H1 (cell line): ENCODE measurements around the gene COL4A1. TPM values are rescaled to one million over a fixed set of nuclear protein-coding genes. Genes with fewer than 3 reads are reported as not detected.

Source experiments
- KDM4A ChIP-seq: IDR thresholded peaks from one replicate; pipeline ENCODE4 v1.7.1; 2012; ENCODE audit warnings: low read depth, mild to moderate bottlenecking, moderate library complexity, low read length, inconsistent platforms; ENCODE audit not compliant: severe bottlenecking
- SIX5 ChIP-seq: IDR thresholded peaks from 2 replicates; pipeline ENCODE4 v1.6.1; 2011; ENCODE audit warnings: mild to moderate bottlenecking, low read depth, low read length
- polyA plus RNA-seq, 7 experiments: library from polyadenylated mRNA; depleted of rRNA in 3 of 7; stranded (reverse) in 5 of 7; unstranded in 2 of 7; fragments of >200 nt in 5 of 7; fragments of 200-250 nt in 2 of 7; gene quantifications; 1 replicate in 5 of 7; 2 replicates in 1 of 7; 4 replicates in 1 of 7; pipeline versions ENCODE4 v1.2.1 to v1.2.3, GENCODE V29; 2011 to 2013; ENCODE audit warnings: missing spikeins in 2 of 7, mixed read lengths in 2 of 7
- total RNA-seq: library from RNA; stranded (reverse); fragmentation: NEBNext Ultra II Directional; extraction: Animal tissue kit (Norgen Biotek cat#: 25700); gene quantifications from 2 replicates; pipeline ENCODE4 v1.2.1, GENCODE V29; 2021

Gene COL4A1
- total and polyA plus RNA-seq, 2 of the 8 experiments (the other 6 are each of a cell fraction or from before 2014, with no cell fraction given) = 30.7 to 82.0 TPM

GRCh38 chr13:110301606-110302553, 5.1 kb downstream of the COL4A1 start (continued):
- TF ChIP-seq SIX5 = no peak
- TF ChIP-seq KDM4A = no peak
